GM12891 (cell line): Measurements from ENCODE around the gene TIGIT. TPM values are rescaled to one million over a fixed set of nuclear protein-coding genes. Genes with fewer than 3 reads are reported as not detected.
"Not testable (repeated sequence)": the region's sequence is repeated elsewhere in the genome, so short reads cannot be mapped to it uniquely, and the experiment has no call there.

Experiments used
- DNase-seq: peaks from one replicate; pipeline ENCODE4 v3.0.0; 2011; ENCODE audit warnings: low spot score; ENCODE audit not compliant: insufficient read length
- FAIRE-seq: peaks from 2 replicates; lab custom pipeline; 2011; peaks lifted over from hg19 to GRCh38; lab: Jason Lieb, UNC
- PAX5 ChIP-seq: IDR thresholded peaks from 2 replicates; pipeline ENCODE4 v1.6.1; 2011; ENCODE audit warnings: low read length, moderate library complexity, mild to moderate bottlenecking; ENCODE audit not compliant: insufficient read depth, severe bottlenecking
- POLR2A ChIP-seq: IDR thresholded peaks from 2 replicates; pipeline ENCODE4 v1.6.1; 2011; ENCODE audit warnings: low read depth, low read length, control low read depth
- POLR2AphosphoS5 ChIP-seq: IDR thresholded peaks from 2 replicates; pipeline ENCODE4 v1.6.1; 2011; ENCODE audit warnings: low read depth, low read length, control low read depth
- POU2F2 ChIP-seq: IDR thresholded peaks from 2 replicates; pipeline ENCODE4 v1.6.1; 2011; ENCODE audit warnings: low read depth, mild to moderate bottlenecking, control low read depth, low read length, moderate library complexity
- SPI1 ChIP-seq: IDR thresholded peaks from 2 replicates; pipeline ENCODE4 v1.6.1; 2011; ENCODE audit warnings: low read depth, low read length, control low read depth
- TAF1 ChIP-seq: IDR thresholded peaks from 2 replicates; pipeline ENCODE4 v1.6.1; 2011; ENCODE audit warnings: low read depth, low read length, control low read depth
- polyA plus RNA-seq: library from polyadenylated mRNA; unstranded; fragments of >200 nt; gene quantifications from one replicate; pipeline ENCODE4 v1.2.1, GENCODE V29; 2012; ENCODE audit warnings: low read depth, missing spikeins, inconsistent platforms; ENCODE audit not compliant: missing spikeins

Gene TIGIT
- polyA plus RNA-seq = 9.7 TPM

- DNase-seq (no peak), FAIRE-seq (peak; percentile 81)
- no peak for TF ChIP-seq SPI1
- peak; percentile 45; the same call in 1 of the 2 replicates for TF ChIP-seq TAF1
- TF ChIP-seq POLR2AphosphoS5 = 0 out of 2 replicates have a peak, but pooled peaks have one; percentile 40
These were observed at the start of gene TIGIT for GRCh38 chr3:114293838-114294535. Gene TIGIT (plus strand): TSS chr3:114294028. CDS start chr3:114294062, 34 bp downstream.

- TF ChIP-seq SPI1 (no peak), POLR2A (no peak), POLR2AphosphoS5 (no peak), POU2F2 (no peak), TAF1 (no peak), PAX5 (no peak)
- DNase-seq (no peak), FAIRE-seq (no peak)
These were observed 40.9 kb upstream of the TIGIT start for GRCh38 chr3:114252954-114253353.

- no peak for FAIRE-seq
- DNase-seq = no peak
- no peak for TF ChIP-seq SPI1
- TF ChIP-seq POLR2A = no peak
- no peak for TF ChIP-seq POLR2AphosphoS5
- TF ChIP-seq POU2F2 = no peak
- TF ChIP-seq PAX5 = no peak
- no peak for TF ChIP-seq TAF1
These were observed 40.3 kb upstream of the TIGIT start for GRCh38 chr3:114253505-114253904.

DNA sequence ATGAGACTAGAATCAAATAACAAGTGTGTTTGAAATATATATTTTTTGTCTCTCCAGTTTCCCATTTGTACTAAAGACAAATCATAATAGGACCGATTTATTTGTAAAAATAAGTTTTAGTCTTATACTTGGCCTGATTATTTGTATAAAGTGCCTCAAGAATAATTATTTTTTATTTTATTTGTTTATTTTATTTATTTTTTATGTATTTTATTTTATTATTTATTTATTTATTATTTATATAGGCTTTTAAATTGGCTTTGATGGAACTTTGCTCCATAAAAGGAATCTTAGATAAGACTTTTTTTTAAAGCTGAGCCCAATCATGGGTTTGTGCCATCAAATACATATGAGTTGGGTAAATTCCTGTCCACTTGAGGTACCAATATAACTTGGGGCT lies 34.3 kb upstream of the TIGIT start:
- FAIRE-seq = no peak
- TF ChIP-seq PAX5 = no peak
- TF ChIP-seq POLR2AphosphoS5 = no peak
- no peak for TF ChIP-seq TAF1
- no peak for TF ChIP-seq POU2F2
- TF ChIP-seq POLR2A = no peak
- no peak for TF ChIP-seq SPI1
- DNase-seq = no peak

DNA sequence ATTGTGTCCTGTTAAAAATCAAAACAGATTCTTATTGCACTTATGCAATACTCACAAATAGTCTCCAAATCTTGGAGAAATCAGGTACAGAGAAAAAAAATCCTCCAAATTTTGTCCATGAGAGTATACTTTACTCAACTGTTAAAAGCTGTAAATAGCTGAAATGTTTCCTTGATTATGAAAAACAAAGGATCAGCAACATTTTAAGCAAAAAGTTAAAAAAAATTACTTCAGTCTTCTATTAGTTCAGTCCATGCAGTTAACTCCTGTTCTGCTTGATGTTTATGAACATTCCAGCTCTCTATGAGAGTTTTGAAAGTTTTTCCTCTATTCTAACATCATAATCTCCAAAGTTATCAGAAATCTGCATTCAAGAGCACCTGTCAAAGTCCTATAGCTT lies 33.7 kb upstream of the TIGIT start:
- FAIRE-seq = no peak

GRCh38 chr3:114270019-114270418 lies 23.8 kb upstream of the TIGIT start:
- no peak for DNase-seq
- FAIRE-seq = no peak
- TF ChIP-seq POU2F2 = no peak
- TF ChIP-seq SPI1 = no peak
- no peak for TF ChIP-seq POLR2AphosphoS5
- TF ChIP-seq TAF1 = no peak
- no peak for TF ChIP-seq PAX5

More for the DNA sequence above, 33.7 kb upstream of the TIGIT start:
- no peak for TF ChIP-seq SPI1
- TF ChIP-seq TAF1 = no peak
- TF ChIP-seq POLR2A = no peak
- TF ChIP-seq PAX5 = no peak
- TF ChIP-seq POU2F2 = no peak
- no peak for TF ChIP-seq POLR2AphosphoS5
- DNase-seq = no peak

- DNase-seq = no peak
- FAIRE-seq = no peak
- TF ChIP-seq TAF1 = no peak
- no peak for TF ChIP-seq POU2F2
These were observed 21.6 kb upstream of the TIGIT start for GRCh38 chr3:114272271-114272670.

GRCh38 chr3:114274929-114275328 lies 18.9 kb upstream of the TIGIT start:
- no peak for FAIRE-seq
- no peak for DNase-seq
- no peak for TF ChIP-seq POU2F2
- TF ChIP-seq TAF1 = no peak
- TF ChIP-seq POLR2AphosphoS5 = no peak
- no peak for TF ChIP-seq PAX5
- TF ChIP-seq POLR2A = no peak
- TF ChIP-seq SPI1 = no peak

DNA sequence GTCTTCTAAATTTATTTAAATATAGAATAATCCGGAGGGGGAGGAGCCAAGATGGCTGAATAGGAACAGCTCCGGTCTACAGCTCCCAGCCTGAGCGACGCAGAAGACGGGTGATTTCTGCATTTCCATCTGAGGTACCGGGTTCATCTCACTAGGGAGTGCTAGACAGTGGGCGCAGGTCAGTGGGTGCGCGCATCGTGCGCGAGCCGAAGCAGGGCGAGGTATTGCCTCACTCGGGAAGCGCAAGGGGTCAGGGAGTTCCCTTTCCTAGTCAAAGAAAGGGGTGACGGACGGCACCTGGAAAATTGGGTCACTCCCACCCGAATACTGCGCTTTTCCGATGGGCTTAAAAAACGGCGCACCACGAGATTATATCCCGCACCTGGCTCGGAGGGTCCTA lies 17.0 kb upstream of the TIGIT start:
- FAIRE-seq, DNase-seq: not testable (repeated sequence)

DNA sequence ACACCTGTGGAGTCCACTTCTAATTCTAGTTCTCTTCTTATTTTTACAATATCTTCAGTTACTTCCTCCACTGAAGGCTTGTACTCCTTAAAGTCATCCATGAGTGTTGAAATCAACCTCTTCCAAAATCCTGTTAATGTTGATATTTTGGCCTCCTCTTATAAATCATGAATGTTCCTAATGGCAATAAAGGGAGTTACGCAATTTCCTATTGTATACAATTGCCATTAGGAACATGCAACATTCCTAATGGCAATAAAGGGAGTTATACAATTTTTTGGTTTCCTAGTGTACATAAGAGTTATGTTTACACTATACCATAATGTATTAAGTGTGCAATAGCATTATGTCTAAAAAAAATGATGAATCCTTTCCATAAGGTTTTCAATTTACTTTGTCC lies 9.2 kb upstream of the TIGIT start:
- DNase-seq (no peak), FAIRE-seq (no peak)
- TF ChIP-seq TAF1 (no peak), POU2F2 (no peak), POLR2A (no peak), POLR2AphosphoS5 (no peak), PAX5 (no peak), SPI1 (no peak)

- no peak for TF ChIP-seq SPI1
- TF ChIP-seq TAF1 = no peak
- TF ChIP-seq POU2F2 = no peak
- no peak for TF ChIP-seq POLR2A
- no peak for TF ChIP-seq PAX5
- TF ChIP-seq POLR2AphosphoS5 = no peak
- DNase-seq = no peak
- FAIRE-seq = no peak
These were observed 8.1 kb upstream of the TIGIT start for GRCh38 chr3:114285648-114286230.
